HL-60/S4 treated with retinoic acid at 250 ng/mL for 4 days and 3 days (cell line): ENCODE results near the gene GJB1.
"Not testable (repeated sequence)": the region's sequence is repeated elsewhere in the genome, so short reads cannot be mapped to it uniquely, and the experiment has no call there.

Source experiments
- in situ Hi-C: fragments of 300-500 bp; cut with MboI; formaldehyde crosslinking; loops from 2 replicates; pipeline ENCODE4 v1.7.0; 2022; ENCODE audit warnings: low sequenced_read_pairs

The GJB1 gene

GRCh38 chrX:71253253-71254091 is 30.4 kb downstream of the GJB1 start:
- in situ Hi-C loops: no loop called here

GRCh38 chrX:71254092-71254963 is 31.3 kb downstream of the GJB1 start, which contains the start of gene ZMYM3:
ZMYM3 (minus strand) TSS chrX:71254140; CDS start chrX:71253255, 885 bp downstream.
- in situ Hi-C loops: no loop called here

- in situ Hi-C loops: no loop called here
These were observed 33.0 kb downstream of the GJB1 start for GRCh38 chrX:71256051-71256450.

GRCh38 chrX:71256856-71257255 is 33.8 kb downstream of the GJB1 start:
- in situ Hi-C loops: no loop called here

GRCh38 chrX:71268624-71269023 is 45.6 kb downstream of the GJB1 start:
- in situ Hi-C loops: not testable (repeated sequence)

GRCh38 chrX:71269801-71270395 is 46.9 kb downstream of the GJB1 start:
- in situ Hi-C loops: no loop called here

GRCh38 chrX:71272313-71272712 is 49.3 kb downstream of the GJB1 start:
- in situ Hi-C loops: not testable (repeated sequence)
